ENCODE measurements around the gene WDR37.
A peak's percentile ranks its signal among the peaks of the same experiment; 100 is the strongest.

WDR37 gene

GRCh38 chr10:1119027-1119426 lies 62.8 kb downstream of the WDR37 start:
- H3K36me3 ChIP-seq: peaks cover 75% of the 10 kb centered on the region
- peaks cover 97% of the 10 kb centered on the region for H3K4me1 ChIP-seq

GRCh38 chr10:1119501-1119900 lies 63.3 kb downstream of the WDR37 start:
- Histone ChIP-seq H3K9me3 (no peaks in the 10 kb centered on the region), H3K9ac (no peak overlapping the region), H4K20me1 (peaks cover 97% of the 10 kb centered on the region), H3K27me3 (no peaks in the 10 kb centered on the region), H3K4me2 (peak overlapping the region; percentile 86), H3K4me3 (no peak overlapping the region), H3K27ac (no peak overlapping the region), H3K36me3 (peaks cover 75% of the 10 kb centered on the region), H3K4me1 (peaks cover 97% of the 10 kb centered on the region)
- TF ChIP-seq Cebpa-rat (IDR thresholded peaks at IDR 0.05): no peak

More at GRCh38 chr10:1119027-1119426, 62.8 kb downstream of the WDR37 start:
- H4K20me1 ChIP-seq: peaks cover 97% of the 10 kb centered on the region
- peak overlapping the region; percentile 86 for H3K4me2 ChIP-seq
- H3K27me3 ChIP-seq: no peaks in the 10 kb centered on the region
- no peak for TF ChIP-seq Cebpa-rat (IDR thresholded peaks at IDR 0.05)
- H3K9ac ChIP-seq: no peak overlapping the region
- H3K9me3 ChIP-seq: no peaks in the 10 kb centered on the region
- no peak overlapping the region for H3K27ac ChIP-seq
- no peak overlapping the region for H3K4me3 ChIP-seq

- no peak for TF ChIP-seq Cebpa-rat (IDR thresholded peaks at IDR 0.05)
- H3K36me3 ChIP-seq: peaks cover 78% of the 10 kb centered on the region
- 0 out of 2 replicates have a peak overlapping the region, but pooled peaks have one; percentile 19 for H3K4me3 ChIP-seq
- H3K4me1 ChIP-seq: peaks cover 97% of the 10 kb centered on the region
- H3K9me3 ChIP-seq: no peaks in the 10 kb centered on the region
- no peak overlapping the region; the same call in 1 of the 2 replicates for H3K9ac ChIP-seq
- H3K4me2 ChIP-seq: peak overlapping the region; percentile 86
- H3K27ac ChIP-seq: no peak overlapping the region
- H3K27me3 ChIP-seq: no peaks in the 10 kb centered on the region
- H4K20me1 ChIP-seq: peaks cover 97% of the 10 kb centered on the region
Observed at GRCh38 chr10:1120306-1120705, 64.1 kb downstream of the WDR37 start.

GRCh38 chr10:1120801-1121211 lies 64.6 kb downstream of the WDR37 start:
- Histone ChIP-seq H4K20me1 (peaks cover 97% of the 10 kb centered on the region), H3K27ac (no peak overlapping the region), H3K4me1 (peaks cover 97% of the 10 kb centered on the region), H3K4me3 (peak overlapping the region; percentile 19; the same call in 1 of the 2 replicates), H3K9me3 (no peaks in the 10 kb centered on the region), H3K9ac (no peak overlapping the region), H3K4me2 (peak overlapping the region; percentile 86), H3K36me3 (peaks cover 78% of the 10 kb centered on the region), H3K27me3 (no peaks in the 10 kb centered on the region)
- TF ChIP-seq Cebpa-rat (IDR thresholded peaks at IDR 0.05): no peak

DNA sequence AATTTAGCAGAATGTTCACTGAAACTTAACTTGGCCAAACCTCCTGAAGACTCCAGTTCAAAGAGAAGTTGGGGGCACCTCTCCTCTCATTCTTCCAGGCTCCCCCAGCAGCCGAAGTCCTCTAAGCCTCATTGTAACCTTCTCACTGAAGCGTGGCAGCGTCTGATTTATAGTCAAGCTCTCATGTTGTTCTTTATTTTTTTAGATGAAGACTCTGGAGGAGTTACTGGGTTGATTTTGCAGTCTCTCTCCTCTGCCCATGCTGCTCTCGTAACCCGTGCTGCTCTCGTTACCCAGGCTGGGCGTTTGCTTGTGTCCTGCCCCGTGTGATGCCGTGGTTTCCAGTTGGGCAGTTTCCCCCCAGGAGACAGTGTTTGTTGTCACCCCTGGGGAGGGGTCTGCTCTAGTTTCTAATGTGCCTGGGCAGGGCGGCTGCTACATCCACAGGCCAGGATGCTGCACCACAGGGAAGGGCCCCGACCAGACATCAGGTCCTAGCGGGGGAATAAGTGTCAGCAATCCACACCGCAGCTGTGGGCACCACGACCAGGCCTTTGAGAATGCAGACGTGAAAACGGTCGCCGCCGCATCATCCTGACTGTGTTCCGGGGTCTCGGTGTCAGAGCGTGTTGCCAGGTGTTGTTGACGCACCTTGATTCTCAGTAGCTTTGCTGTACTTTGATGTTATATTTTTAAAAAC lies 65.2 kb downstream of the WDR37 start:
- H3K9me3 ChIP-seq: no peaks in the 10 kb centered on the region
- H3K4me1 ChIP-seq: peaks cover 97% of the 10 kb centered on the region
- no peak for TF ChIP-seq Cebpa-rat (IDR thresholded peaks at IDR 0.05)
- peaks cover 97% of the 10 kb centered on the region for H4K20me1 ChIP-seq
- H3K4me3 ChIP-seq: peak overlapping the region; percentile 19
- no peak overlapping the region for H3K27ac ChIP-seq
- H3K27me3 ChIP-seq: no peaks in the 10 kb centered on the region
- no peak overlapping the region; the same call in 1 of the 2 replicates for H3K9ac ChIP-seq
- H3K4me2 ChIP-seq: peak overlapping the region; percentile 86
- H3K36me3 ChIP-seq: peaks cover 74% of the 10 kb centered on the region

- TF ChIP-seq Cebpa-rat (IDR thresholded peaks at IDR 0.05): no peak
- no peaks in the 10 kb centered on the region for H3K9me3 ChIP-seq
- no peak overlapping the region for H3K27ac ChIP-seq
- no peak overlapping the region for H3K4me3 ChIP-seq
- peak overlapping the region; percentile 86 for H3K4me2 ChIP-seq
- peaks cover 97% of the 10 kb centered on the region for H4K20me1 ChIP-seq
- no peaks in the 10 kb centered on the region for H3K27me3 ChIP-seq
- no peak overlapping the region for H3K9ac ChIP-seq
- H3K4me1 ChIP-seq: peaks cover 97% of the 10 kb centered on the region
- peaks cover 74% of the 10 kb centered on the region for H3K36me3 ChIP-seq
Observed at GRCh38 chr10:1122349-1122748, 66.2 kb downstream of the WDR37 start.

GRCh38 chr10:1123198-1123597 lies 67.0 kb downstream of the WDR37 start:
- Histone ChIP-seq H3K27ac (no peak overlapping the region), H3K4me3 (no peak overlapping the region), H3K4me1 (peaks cover 97% of the 10 kb centered on the region), H3K36me3 (peaks cover 77% of the 10 kb centered on the region), H3K9ac (no peak overlapping the region), H4K20me1 (peaks cover 100% of the 10 kb centered on the region), H3K4me2 (peak overlapping the region; percentile 86), H3K9me3 (no peaks in the 10 kb centered on the region), H3K27me3 (no peaks in the 10 kb centered on the region)
- TF ChIP-seq Cebpa-rat (IDR thresholded peaks at IDR 0.05): no peak

- peaks cover 77% of the 10 kb centered on the region for H3K36me3 ChIP-seq
- no peak overlapping the region for H3K4me3 ChIP-seq
- H3K27ac ChIP-seq: no peak overlapping the region
- peak overlapping the region; percentile 86 for H3K4me2 ChIP-seq
- H3K9ac ChIP-seq: no peak overlapping the region
- H3K9me3 ChIP-seq: no peaks in the 10 kb centered on the region
- H3K27me3 ChIP-seq: no peaks in the 10 kb centered on the region
- H4K20me1 ChIP-seq: peaks cover 93% of the 10 kb centered on the region
- TF ChIP-seq Cebpa-rat (IDR thresholded peaks at IDR 0.05): no peak
- H3K4me1 ChIP-seq: peaks cover 89% of the 10 kb centered on the region
Observed at GRCh38 chr10:1123972-1124371, 67.8 kb downstream of the WDR37 start.

DNA sequence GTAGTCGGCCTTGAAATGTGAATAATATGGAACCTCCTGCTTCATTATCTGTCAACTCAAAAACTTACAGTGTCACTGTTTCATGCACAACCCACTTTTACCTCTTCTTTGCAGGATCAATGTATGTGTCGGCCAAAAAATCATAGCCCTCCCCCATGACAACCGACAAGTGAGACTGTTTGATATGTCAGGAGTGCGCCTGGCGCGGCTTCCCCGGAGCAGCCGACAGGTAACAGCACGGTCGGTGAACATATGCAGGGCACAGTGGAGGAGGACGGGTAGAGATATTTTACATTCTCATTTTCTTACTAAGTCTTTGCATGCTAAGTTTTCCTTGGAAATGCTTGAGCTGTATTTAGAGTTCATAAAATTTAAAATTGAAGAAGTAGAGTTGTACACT lies 68.6 kb downstream of the WDR37 start:
- no peak for TF ChIP-seq Cebpa-rat (IDR thresholded peaks at IDR 0.05)
- H3K4me1 ChIP-seq: peaks cover 81% of the 10 kb centered on the region
- H4K20me1 ChIP-seq: peaks cover 84% of the 10 kb centered on the region
- no peak overlapping the region for H3K9ac ChIP-seq
- no peaks in the 10 kb centered on the region for H3K9me3 ChIP-seq
- H3K36me3 ChIP-seq: peaks cover 77% of the 10 kb centered on the region
- H3K27me3 ChIP-seq: no peaks in the 10 kb centered on the region
- H3K27ac ChIP-seq: no peak overlapping the region
- no peak overlapping the region for H3K4me3 ChIP-seq
- H3K4me2 ChIP-seq: peak overlapping the region; percentile 74; the same call in 1 of the 2 replicates

- TF ChIP-seq Cebpa-rat (IDR thresholded peaks at IDR 0.05): no peak
- Histone ChIP-seq H3K4me1 (peaks cover 64% of the 10 kb centered on the region), H3K27ac (peak overlapping the region; percentile 37; the same call in 1 of the 2 replicates), H3K9me3 (no peaks in the 10 kb centered on the region), H4K20me1 (peaks cover 68% of the 10 kb centered on the region), H3K4me2 (peak overlapping the region; percentile 74), H3K9ac (no peak overlapping the region; the same call in 1 of the 2 replicates), H3K27me3 (no peaks in the 10 kb centered on the region), H3K36me3 (peaks cover 90% of the 10 kb centered on the region), H3K4me3 (no peak overlapping the region)
Observed at GRCh38 chr10:1126461-1126860, 70.3 kb downstream of the WDR37 start.

All from BLaER1 (cell line).